ENCODE results near the gene GNG14.
"Not testable (repeated sequence)": the region's sequence is repeated elsewhere in the genome, so short reads cannot be mapped to it uniquely, and the experiment has no call there.

The GNG14 gene

GRCh38 chr19:12687496-12688196 lies at the start of gene GNG14:
TSS of gene GNG14 (plus strand) at chr19:12687998. CDS start at chr19:12688049, 51 bp downstream.
- peak; percentile 33 for DNase-seq (ENCODE audit: low spot score)

DNA sequence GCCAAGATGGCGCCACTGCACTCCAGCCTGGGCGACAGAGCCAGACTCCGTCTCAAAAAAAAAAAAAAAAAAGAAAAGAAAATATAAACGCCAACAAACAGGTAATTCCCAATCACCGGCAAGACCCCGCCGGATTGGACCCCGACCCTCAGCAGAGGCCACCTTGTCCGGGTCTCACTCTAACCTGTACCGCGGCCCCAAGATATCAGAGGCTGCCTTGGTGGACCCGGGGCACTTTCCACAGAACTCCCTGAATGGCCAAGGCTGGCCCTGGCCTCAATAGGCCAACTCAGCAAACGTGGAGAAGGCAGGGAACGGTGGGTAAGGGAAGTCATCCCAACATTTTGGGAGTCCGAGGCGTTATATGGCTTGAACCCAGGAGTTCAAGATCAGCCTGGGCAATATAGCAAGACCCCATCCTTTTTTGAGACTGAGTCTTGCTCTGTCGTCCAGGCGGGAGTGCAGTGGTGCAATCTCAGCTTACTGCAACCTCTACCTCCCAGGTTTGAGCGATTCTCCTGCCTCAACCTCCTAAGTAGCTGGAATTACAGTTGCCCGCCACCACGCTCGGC lies 49.1 kb upstream of the GNG14 start:
- DNase-seq (ENCODE audit: low spot score): no peak

- DNase-seq (ENCODE audit: low spot score): peak; percentile 83
These were observed 47.7 kb upstream of the GNG14 start for GRCh38 chr19:12639901-12640613.

- DNase-seq (ENCODE audit: low spot score): no peak
These were observed 46.3 kb upstream of the GNG14 start for GRCh38 chr19:12641456-12641855.

GRCh38 chr19:12642506-12642905 lies 45.3 kb upstream of the GNG14 start:
- DNase-seq (ENCODE audit: low spot score): no peak

- DNase-seq (ENCODE audit: low spot score): not testable (repeated sequence)
These were observed 44.1 kb upstream of the GNG14 start for GRCh38 chr19:12643716-12644115.

- no peak for DNase-seq (ENCODE audit: low spot score)
These were observed 41.2 kb upstream of the GNG14 start for GRCh38 chr19:12646551-12646950.

DNA sequence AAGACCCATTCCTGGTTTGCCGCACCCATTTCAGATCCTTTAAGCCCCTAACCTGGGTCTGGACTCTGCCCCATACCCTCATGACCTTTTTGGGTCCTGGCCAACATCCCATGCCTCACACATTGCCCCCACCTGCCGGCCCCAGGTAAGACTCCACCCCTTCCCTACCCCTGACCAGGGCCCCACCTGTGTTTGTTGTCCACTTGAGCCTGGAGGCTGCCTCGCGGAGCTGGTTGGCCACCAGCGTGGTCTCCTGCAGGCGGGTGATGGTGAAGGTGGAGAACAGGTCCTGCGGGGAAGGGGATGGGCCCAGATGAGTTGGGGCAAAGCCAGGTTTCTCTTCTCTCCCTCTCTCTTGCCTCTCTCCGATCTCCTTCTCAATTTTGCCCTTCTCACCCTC lies 40.8 kb upstream of the GNG14 start:
- no peak for DNase-seq (ENCODE audit: low spot score)

GRCh38 chr19:12647490-12648071 lies 40.2 kb upstream of the GNG14 start:
- peak; percentile 45 for DNase-seq (ENCODE audit: low spot score)

- no peak for DNase-seq (ENCODE audit: low spot score)
These were observed 39.7 kb upstream of the GNG14 start for GRCh38 chr19:12648088-12648487.

DNA sequence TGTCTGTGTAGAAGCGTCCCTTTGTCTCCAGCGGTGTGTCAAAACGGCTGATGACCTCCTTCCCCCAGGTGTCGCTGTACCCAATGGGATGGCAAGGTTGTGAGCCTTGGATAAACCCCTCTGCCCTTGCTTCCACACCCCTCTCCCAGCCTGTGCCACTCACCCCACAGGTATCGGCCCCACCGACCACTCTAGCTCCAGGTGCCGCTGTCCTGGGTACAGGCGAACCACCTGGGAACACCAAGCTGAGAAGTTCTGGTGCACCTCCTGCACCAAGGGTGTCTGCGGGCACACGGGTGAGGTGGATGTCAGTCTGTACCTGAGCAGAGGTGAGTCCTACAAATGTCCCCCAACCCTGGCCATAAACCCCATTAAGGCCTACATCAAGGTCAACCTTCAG lies 37.9 kb upstream of the GNG14 start:
- DNase-seq (ENCODE audit: low spot score): no peak

- no peak for DNase-seq (ENCODE audit: low spot score)
These were observed 35.6 kb upstream of the GNG14 start for GRCh38 chr19:12652219-12652618.

GRCh38 chr19:12655546-12655945 lies 32.3 kb upstream of the GNG14 start:
- DNase-seq (ENCODE audit: low spot score): no peak

GRCh38 chr19:12656899-12657571 lies 30.8 kb upstream of the GNG14 start:
- DNase-seq (ENCODE audit: low spot score): peak; percentile 34

DNA sequence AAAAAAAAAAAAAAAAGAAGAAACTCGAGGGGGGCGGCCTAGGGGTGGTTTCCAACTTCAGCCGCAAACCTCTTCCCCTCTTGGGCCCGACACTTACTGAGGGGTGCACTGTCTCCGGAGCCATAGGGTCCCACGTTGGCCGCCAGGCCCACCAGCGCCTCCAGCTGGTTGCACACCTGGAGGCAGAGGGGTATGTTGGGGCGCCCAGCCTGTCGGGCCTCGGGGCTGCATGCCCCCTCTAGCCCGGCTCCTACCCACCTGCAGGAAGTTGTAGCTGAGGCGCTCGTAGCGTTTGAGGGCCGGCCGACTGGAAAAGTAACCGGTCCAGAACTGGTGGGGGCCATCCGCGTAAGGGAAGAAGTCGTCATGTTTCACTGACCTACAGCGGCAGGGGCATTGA lies 29.8 kb upstream of the GNG14 start:
- no peak for DNase-seq (ENCODE audit: low spot score)

DNA sequence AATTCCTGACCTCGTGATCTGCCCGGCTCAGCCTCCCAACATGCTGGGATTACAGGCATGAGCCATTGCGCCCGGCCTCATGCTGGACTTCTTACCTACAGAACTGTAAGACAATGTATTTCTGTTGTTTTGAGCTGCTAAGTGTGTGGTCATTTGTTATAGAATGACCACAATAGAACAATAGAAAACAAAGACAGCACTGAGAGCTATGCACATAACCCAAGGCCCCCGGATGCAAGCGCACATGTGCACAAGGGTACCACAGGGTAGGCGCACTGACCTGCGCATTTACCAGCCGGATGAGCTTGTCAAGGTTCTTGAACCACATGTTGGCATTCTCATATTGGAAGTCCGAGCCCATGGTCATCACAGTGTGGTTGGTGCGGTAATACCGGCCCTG lies 26.8 kb upstream of the GNG14 start:
- no peak for DNase-seq (ENCODE audit: low spot score)

DNA sequence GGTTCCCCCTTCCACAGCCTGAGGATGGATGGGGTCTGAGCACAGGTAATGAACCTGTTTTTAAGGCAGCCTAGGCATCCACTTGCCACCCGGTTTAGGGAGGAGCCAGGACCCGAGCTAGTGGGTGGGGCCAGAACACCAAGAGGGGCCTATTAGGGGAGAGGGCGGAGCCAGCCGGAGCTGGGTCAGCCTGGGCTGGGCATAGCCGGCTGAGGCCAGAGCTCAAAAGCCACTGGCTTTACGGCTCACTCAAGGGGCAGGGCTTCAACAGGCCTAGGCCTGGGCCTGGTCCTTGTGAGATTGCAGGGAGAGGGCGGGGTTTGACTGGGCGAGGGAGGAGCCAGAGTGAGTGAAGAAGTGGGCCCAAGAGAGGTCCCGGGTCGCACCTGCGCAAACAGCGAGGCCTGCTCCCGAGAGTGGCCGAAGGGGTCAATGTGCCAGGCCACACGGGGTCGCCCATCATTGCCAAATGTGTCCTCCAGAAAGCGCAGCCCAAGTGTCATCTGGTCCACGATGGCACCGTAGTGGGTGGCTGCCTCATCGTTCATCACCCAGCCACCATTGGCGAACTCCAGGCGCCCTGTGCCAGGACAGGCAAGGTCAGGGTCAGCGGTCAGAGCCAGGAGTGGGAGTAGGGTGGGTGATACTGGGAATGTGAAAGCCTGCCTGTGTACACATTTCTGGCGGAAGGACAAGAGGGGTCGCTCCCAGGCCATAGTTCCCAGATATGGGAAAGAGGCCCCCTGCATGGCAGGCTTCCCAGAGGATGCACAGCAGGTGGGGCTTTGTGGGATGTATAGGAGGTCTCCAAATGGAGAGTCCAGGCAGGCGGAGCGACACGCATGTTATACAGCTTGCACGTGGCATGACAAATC lies 23.2 kb upstream of the GNG14 start:
- peak; percentile 47 for DNase-seq (ENCODE audit: low spot score)

DNA sequence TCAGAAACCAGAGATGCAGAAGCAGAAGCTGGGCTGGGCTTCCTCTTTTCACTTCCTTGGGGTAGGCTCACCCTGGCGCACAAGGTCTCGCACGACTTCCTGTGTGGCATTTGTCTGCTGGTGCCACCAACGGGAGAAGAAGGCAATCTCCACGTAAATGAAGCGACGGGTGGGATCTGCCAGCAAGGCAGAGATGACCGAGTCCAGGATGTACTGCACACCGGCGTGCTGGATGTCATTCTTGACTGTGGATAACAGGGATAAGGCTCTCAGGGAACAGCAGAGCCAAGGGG lies 22.6 kb upstream of the GNG14 start:
- peak; percentile 95 for DNase-seq (ENCODE audit: low spot score)

- DNase-seq (ENCODE audit: low spot score): peak; percentile 76
These were observed 22.0 kb upstream of the GNG14 start for GRCh38 chr19:12665671-12666264.

- peak; percentile 87 for DNase-seq (ENCODE audit: low spot score)
These were observed 21.3 kb upstream of the GNG14 start, which contains the start of the genes MAN2B1 and WDR83 for GRCh38 chr19:12666265-12667048. TSS of gene MAN2B1 (minus strand) at chr19:12666742. CDS start at chr19:12666701, 41 bp downstream. TSS of gene WDR83 (plus strand) at chr19:12666807. CDS start at chr19:12669791, 2,984 bp downstream.
